ENCODE data around the gene CDS2. TPM values are rescaled to one million over a fixed set of nuclear protein-coding genes. Genes with fewer than 3 reads are reported as not detected.

The CDS2 gene
- total RNA-seq, 1 experiment from 2014 or later = 37.5 TPM

- Histone ChIP-seq H3K79me2 (ENCODE audit: insufficient read depth, low read length) (peaks cover 18% of the 10 kb centered on the region), H3K36me3 (ENCODE audit: control insufficient read depth in 1 of 2, insufficient read depth in 2 of 2, low read length in 2 of 2) (no peaks in the 10 kb centered on the region), H3K9me3 (ENCODE audit: control insufficient read depth in 1 of 2, insufficient read depth in 1 of 2, low read depth in 1 of 2, low read length in 2 of 2) (no peaks in the 10 kb centered on the region), H3K4me3 (replicated peaks in 1 of 2; ENCODE audit: low read depth in 1 of 2, low read length in 2 of 2) (no peak overlapping the region), H4K20me1 (ENCODE audit: insufficient read depth) (no peaks in the 10 kb centered on the region), H3K27me3 (ENCODE audit: insufficient read depth, low read length) (no peaks in the 10 kb centered on the region), H3K9me2 (ENCODE audit: insufficient read depth) (no peaks in the 10 kb centered on the region), H3K4me2 (ENCODE audit: low read length) (no peak overlapping the region), H3K9ac (ENCODE audit: low read length) (no peak overlapping the region), H3K4me1 (ENCODE audit: control insufficient read depth in 1 of 2, insufficient read depth in 2 of 2, low read length in 2 of 2) (peaks cover 14 to 18% of the 10 kb centered on the region in 2 experiments), H2AFZ (ENCODE audit: low read depth, low read length, poor library complexity, severe bottlenecking) (no peak overlapping the region), H3K27ac (ENCODE audit: low read depth, low read length) (no peak overlapping the region)
- TF ChIP-seq ZBTB33 (IDR thresholded peaks at IDR 0.05; ENCODE audit: extremely low read depth, insufficient replicate concordance, low read length) (no peak), FOSL1 (IDR thresholded peaks at IDR 0.05; ENCODE audit: low read depth) (no peak), EZH2phosphoT487 (IDR thresholded peaks at IDR 0.05; ENCODE audit: borderline replicate concordance) (no peak), CTCF (IDR thresholded peaks at IDR 0.05 in 2 of 3, conservative IDR thresholded peaks at IDR 0.05 in 1 of 3; ENCODE audit: borderline replicate concordance in 1 of 3, insufficient read depth in 1 of 3, low read depth in 2 of 3, low read length in 2 of 3) (no peak), ZNF274 (IDR thresholded peaks at IDR 0.05; ENCODE audit: low read depth, low read length) (no peak), YY1 (IDR thresholded peaks at IDR 0.05; ENCODE audit: extremely low read depth, insufficient replicate concordance, low read depth, low read length) (no peak), SIN3A (IDR thresholded peaks at IDR 0.05; ENCODE audit: low read depth) (no peak), ZFX (IDR thresholded peaks at IDR 0.05) (no peak), RAD21 (IDR thresholded peaks at IDR 0.05; ENCODE audit: low read depth) (no peak), CEBPB (IDR thresholded peaks at IDR 0.05; ENCODE audit: low read depth) (no peak), CBX3 (IDR thresholded peaks at IDR 0.05; ENCODE audit: low read depth) (no peak), ATF3 (IDR thresholded peaks at IDR 0.05) (no peak), ELF1 (IDR thresholded peaks at IDR 0.05; ENCODE audit: borderline replicate concordance, low read depth) (no peak), SRF (IDR thresholded peaks at IDR 0.05; ENCODE audit: low read depth) (no peak), SP1 (IDR thresholded peaks at IDR 0.05; ENCODE audit: low read depth) (no peak)
- intact Hi-C loops (cut with micrococcal nuclease) = no loop called here
- POLR2A ChIA-PET = no interaction called here
- DNase-seq (ENCODE audit: low read depth, low spot score) = no peak
- CTCF ChIA-PET = interaction anchor here (1.4 kb wide), 1 partner anchor 46 kb away, joined by 3 read pairs; the partner anchor contains the start of gene CDS2
- no TSS peak for BruUV-seq (replicated peaks)
- no peak for ATAC-seq
- RAD21 ChIA-PET (ENCODE audit: low non-redundant PET in 1 of 2, low total read pairs in 2 of 2, uncharacterized antibody in 2 of 2, unreplicated experiment in 2 of 2) = no interaction called here
These were observed 45.4 kb downstream of the CDS2 start for GRCh38 chr20:5172167-5172601.
